Stimulated activated CD8-positive, alpha-beta memory T cell treated with anti-CD3 and anti-CD28 coated beads, Interleukin-4, amount 100 ng/mL, for 48 hours (primary cell): ENCODE results near the gene RBM26.
A peak's percentile ranks its signal among the peaks of the same experiment; 100 is the strongest.

Source experiments
- DNase-seq: peaks from one replicate; pipeline ENCODE4 v3.0.0-alpha.2; 2020

Gene RBM26

DNA sequence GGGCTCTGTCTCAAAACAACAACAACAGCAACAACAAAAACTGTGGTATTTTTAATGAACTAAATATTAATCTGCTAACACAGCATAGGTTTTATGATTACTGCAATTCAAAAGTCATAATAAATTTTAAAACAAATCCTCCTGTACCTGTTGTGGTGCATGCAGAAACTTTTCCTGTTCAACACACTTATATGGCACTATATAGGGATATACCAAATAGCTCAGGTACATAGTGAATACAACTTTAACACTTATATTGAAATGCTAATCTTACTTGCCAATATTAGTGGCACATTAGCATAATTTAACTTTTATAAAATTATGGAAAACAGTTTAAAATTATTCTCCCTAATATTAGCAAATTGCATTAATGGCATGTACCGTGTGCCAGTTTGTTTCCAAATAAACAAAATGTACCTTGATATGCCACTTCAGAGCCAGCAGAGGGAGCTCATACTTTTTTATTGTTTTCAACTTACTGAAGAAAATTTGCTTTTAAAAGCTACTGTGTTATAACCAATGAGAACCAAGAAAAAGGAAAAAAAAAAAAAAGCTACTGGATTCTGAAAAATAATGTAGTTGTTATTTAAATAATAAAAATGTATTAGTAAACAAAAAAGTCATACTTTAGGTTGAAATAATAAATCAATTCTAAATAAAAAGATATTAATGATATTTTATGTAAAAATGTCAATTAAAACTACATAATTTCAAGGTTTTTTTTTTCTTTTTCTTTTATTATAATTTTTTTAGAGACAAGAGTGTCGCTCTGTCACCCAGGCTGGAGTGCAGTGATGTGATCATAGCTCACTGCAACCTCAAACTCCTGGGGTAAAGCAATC is 18.0 kb upstream of the RBM26 start:
- no peak for DNase-seq

DNA sequence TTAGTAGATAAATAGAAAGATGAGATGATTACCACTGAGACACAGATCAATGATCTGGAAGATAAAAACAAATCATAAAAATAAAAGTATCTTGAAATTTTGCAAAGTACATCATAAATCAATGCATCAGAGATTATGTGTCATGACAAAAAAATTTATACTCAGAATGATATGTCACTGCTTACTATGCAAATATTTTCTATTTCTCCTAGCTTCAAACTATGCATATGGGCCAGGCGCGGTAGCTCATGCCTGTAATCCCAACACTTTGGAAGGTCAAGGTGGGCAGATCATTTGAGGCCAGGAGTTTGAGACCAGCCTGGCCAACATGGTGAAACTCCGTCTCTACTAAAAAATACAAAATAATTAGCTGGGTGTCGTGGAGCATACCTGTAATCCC is 17.3 kb upstream of the RBM26 start:
- no peak for DNase-seq

GRCh38 chr13:79419365-79419764 is 13.3 kb upstream of the RBM26 start:
- no peak for DNase-seq

DNA sequence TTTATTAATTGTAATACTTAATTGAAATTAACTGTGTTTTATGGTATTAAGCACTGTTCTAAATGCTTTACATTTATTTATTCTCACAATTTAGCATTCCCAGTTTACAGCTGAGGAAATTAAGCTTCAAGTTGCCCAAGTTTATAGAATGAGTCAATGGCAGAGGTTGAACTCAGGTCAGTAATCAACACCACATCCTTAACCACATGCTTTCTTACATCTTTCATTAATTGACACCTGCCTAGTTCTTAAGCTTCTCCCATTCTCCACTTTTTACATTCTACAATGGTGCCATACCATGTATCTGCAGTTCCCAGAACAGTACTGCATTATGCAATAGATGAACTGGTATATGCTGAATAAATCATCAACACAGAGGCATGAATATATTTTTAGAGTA is 11.7 kb upstream of the RBM26 start:
- DNase-seq, result no peak

DNA sequence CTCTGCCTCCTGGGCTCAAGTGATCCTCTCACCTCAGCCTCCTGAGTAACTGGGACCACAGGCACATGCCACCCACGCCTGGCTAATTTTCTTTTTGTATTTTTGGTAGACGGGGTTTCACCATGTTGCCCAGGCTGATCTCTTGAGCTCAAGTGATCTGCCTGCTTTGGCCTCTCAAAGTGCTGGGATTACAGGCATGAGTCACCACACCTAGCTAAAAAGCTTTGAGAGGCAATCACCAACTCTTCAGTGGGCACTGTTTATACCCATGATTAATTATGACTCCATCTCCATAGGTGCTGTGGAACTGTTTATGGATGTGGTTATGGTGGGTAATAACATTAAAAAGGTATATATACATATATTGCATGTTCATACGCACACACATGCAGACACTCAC is 7.5 kb upstream of the RBM26 start:
- DNase-seq, result no peak

- no peak for DNase-seq
These were observed 3.8 kb upstream of the RBM26 start for GRCh38 chr13:79409828-79410227.

GRCh38 chr13:79407349-79407979 is 1.4 kb upstream of the RBM26 start:
- DNase-seq, result no peak

DNA sequence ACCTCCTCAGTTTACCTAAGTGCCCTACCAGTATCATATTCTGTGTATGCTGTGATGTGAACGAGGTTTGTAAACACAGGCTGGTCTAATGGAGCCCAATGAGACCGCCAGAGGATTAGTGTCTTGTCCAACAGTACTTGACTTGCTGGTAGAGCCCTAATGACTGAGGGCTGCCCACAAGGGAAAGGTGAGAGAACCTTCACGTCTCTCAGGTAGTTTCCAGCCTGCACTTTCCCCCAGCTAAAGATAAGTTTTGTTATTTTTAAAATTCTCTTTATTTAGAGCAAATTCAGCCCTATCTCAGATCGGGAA is 498 bp upstream of the RBM26 start:
- DNase-seq, result no peak

- peak; percentile 63 for DNase-seq
These were observed 589 bp downstream of the RBM26 start for GRCh38 chr13:79405501-79405830.

DNA sequence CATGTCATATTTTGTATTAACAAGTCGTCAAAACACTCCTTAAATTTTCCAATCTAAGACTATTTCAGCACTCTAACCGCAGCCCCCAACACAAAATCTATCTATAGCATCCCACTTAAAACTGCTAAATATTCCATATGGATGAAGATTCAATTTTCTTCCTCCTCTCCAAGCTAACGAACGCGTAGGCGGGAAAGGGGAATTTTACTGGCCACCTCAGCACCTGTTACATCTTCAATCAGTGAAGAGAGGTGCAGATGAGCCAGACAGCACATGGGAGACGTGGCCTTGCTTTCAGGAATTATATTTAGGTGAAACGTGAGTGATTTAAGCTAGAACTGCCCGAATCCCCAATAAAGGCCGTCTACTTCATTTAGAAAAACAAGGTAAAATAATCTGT is 1.1 kb downstream of the RBM26 start:
- DNase-seq, result peak; percentile 47

- DNase-seq, result no peak
These were observed 1.7 kb downstream of the RBM26 start for GRCh38 chr13:79404361-79404760.

DNA sequence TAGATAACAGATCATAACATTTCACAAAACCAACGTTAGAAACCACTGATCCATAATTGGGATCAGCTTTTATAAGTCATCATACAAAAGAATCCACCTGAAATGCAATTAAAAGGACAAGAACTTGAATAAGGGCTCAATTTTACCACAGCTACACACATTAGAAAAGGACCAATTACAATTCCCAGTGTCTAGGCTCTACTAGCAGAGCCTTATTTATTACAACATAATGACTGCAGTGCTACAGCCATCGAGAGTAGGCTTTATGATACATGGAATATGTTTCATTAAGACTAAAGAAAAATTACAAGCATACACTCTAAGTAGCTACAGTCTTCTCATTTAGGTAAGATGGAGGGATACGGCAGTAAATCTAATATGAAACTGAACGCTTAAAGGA is 2.9 kb downstream of the RBM26 start:
- DNase-seq, result no peak

DNA sequence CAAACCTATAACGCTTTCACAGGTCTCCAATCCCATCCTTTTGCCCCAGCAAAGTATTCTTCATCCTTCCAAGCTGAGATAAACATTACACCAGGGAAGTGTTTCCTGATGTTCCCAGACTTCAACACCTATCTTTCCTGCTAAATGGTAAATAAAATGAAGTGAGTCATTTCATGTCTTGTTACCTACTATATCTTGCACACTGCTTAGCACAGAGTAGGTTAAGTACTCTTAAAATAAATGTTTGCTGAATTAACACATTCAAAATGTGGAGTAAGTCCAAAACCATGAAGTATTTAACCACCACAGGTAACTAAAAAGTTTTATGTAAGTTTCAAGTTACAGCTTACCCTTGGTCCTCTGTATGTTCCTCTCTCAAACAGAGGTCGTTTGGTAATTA is 3.4 kb downstream of the RBM26 start:
- no peak for DNase-seq

DNA sequence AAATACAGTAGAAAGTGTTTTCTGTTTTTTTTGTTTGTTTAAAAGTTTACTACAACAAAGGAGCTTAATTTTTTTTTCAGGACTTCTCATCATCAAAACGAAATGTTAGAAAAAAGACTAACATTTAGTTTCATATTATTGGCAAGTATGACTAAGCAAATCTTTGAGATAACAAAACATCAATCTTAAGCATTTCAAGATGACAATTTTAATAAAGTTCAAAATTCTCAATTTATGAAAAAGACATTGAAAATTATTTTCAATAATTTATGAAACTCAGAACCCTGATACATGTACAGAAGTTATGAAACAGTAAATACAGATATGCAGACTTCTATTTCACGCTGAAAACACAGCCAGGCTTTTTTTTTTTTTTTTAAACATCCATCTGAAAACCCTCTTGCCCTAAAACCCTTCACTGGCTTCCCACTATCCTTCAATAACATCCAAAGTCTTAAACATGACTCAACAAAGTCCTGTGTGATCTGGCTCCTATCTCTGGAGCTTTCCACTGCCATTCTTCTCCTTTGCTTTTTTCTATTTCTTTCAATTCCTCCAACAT is 3.9 kb downstream of the RBM26 start:
- no peak for DNase-seq

DNA sequence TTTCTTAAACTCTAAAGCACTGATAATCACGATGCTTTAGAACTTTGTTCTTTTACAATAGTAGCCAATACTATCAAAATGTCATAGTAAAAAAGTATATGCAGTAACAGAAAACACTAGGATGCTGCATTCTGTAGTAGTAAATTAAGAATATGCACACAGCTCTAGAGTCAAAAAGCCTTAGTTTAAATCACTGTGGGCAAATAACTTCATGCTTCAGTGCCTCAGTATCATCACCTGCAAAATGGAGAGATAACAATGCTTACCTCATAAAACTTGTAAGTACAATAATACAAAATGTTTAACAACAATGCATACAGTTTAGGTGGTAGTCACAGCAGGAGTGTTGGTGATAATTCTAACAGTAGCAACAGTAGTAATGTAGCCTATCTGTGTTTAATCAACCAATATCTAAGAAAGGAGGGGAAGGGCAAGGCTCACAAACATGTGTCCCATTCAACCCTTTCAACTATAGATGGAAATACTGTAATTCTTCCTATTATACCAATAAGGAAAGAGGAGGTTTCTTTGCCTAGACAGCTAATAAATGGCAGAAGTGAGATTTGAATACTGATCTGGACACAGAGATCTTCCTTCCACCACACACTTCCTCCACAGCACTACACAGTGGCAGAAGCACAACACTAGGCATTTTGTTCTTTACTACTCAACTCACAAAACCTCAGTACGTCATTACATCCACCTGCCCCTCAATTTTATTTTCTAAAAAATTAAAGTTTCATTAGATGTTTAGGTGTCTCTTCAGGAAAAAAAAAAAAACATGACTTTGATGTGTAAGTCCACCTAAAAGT is 4.6 kb downstream of the RBM26 start:
- DNase-seq, result no peak

DNA sequence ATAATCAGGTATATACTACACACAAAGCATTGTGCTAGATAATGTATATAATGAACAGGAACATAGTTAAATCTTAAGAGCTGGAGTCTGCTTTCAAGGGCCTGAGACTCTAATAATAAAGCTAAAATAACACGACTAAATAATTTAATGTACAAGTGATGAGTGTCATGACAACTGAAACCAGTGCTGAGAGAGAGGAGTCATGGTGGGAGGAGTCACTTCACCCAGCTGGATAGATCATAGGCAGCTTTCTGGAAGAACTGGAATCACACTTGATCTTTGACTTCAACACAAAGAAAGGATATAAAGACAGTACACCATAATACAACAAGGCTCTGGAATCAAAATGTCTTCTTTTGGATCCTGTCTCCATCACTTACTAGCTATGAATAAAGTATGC is 7.1 kb downstream of the RBM26 start:
- DNase-seq, result no peak

DNA sequence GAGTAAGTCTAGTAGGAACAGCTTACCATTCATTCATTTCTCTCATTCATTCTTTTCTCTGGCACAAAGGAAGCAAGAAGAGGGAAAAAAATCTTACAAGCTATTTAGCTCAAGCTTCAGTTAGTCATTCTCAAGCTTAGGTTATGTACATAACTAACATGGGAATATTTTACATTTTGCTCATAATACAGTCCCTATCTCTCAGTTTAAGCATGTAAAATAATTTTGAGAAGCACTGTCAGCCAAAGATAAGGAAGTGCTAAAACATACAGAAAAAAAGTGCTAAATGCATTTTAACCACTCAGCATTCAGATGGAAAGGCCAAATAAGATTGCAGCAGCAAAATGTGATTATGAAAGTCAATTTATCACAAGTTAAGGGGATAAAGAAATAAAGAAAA is 7.9 kb downstream of the RBM26 start:
- no peak for DNase-seq

- DNase-seq, result no peak
These were observed 10.2 kb downstream of the RBM26 start for GRCh38 chr13:79395881-79396280.

GRCh38 chr13:79393564-79394249 is 12.3 kb downstream of the RBM26 start:
- DNase-seq, result peak; percentile 44

DNA sequence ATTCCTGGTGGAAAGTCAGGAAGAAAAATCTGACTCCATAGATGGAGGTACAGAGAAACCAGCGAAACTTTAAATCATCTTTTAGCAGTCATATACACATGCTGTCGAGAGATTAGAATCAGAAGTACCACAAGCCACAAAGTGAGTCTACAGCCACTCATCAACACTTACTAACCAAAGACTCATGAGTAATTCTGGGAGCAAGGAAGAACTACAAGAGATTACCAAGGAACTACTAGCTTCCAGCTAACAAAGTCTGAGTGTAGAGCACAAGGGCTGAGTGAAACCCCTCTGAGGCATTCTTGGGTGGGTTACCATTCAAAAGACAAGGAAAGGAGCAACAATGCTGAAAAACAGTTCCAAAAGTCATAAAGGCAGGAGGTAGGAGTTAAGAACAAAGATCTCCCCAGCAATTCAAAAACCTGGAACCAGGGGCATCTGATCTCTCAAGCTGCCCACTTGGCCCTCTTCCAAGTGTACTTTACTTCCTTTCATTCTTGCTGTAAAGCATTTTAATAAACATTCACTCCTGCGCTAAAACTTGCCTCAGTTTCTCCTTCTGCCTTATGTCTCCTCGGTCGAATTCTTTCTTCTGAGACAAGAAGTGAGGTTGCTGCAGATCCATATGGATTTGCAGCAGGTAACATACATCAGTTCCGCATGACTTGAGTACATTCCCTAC is 13.0 kb downstream of the RBM26 start:
- peak; percentile 32 for DNase-seq

- no peak for DNase-seq
These were observed 17.0 kb downstream of the RBM26 start for GRCh38 chr13:79389026-79389425.

- no peak for DNase-seq
These were observed 18.2 kb downstream of the RBM26 start for GRCh38 chr13:79387853-79388252.
